GM12865 (cell line): ENCODE measurements around the gene MYORG.

Experiments
- DNase-seq: peaks from one replicate; pipeline ENCODE4 v3.0.0; 2010; ENCODE audit warnings: low read depth
- H3K4me3 ChIP-seq: 2 replicates; pipeline ENCODE4 v1.5.1; 2011; ENCODE audit warnings: mild to moderate bottlenecking, low read depth, low read length, control low read depth
- TF ChIP-seq, protein P1 (sequence below): IDR thresholded peaks from 2 replicates; pipeline ENCODE4 v1.5.1; 2011; ENCODE audit warnings: low read length, control low read depth, low read depth, inconsistent platforms; ENCODE audit not compliant: insufficient read depth; ENCODE audit errors: missing control alignments

Gene MYORG

DNA sequence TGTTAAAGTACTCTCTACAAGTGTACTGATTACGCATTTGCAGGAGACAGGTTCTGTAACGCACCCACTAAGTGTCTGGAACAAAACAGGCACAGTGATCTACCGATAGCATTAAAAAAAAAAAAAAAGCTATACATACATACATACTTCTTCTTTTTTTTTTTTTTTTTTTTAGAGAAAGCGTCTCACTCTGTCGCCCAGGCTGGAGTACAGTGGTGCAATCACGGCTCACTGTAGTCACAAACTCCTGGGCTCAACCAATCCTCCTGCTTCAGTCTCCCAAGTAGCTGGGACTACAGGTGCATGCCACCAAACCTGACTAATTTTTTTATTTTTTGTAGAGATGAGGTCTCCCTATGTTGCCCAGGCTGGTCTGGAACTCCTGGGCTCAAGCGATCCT, 55.2 kb downstream of the MYORG start:
- H3K4me3 ChIP-seq: no peak overlapping the region
- no peak for DNase-seq
- TF ChIP-seq, protein P1, sequence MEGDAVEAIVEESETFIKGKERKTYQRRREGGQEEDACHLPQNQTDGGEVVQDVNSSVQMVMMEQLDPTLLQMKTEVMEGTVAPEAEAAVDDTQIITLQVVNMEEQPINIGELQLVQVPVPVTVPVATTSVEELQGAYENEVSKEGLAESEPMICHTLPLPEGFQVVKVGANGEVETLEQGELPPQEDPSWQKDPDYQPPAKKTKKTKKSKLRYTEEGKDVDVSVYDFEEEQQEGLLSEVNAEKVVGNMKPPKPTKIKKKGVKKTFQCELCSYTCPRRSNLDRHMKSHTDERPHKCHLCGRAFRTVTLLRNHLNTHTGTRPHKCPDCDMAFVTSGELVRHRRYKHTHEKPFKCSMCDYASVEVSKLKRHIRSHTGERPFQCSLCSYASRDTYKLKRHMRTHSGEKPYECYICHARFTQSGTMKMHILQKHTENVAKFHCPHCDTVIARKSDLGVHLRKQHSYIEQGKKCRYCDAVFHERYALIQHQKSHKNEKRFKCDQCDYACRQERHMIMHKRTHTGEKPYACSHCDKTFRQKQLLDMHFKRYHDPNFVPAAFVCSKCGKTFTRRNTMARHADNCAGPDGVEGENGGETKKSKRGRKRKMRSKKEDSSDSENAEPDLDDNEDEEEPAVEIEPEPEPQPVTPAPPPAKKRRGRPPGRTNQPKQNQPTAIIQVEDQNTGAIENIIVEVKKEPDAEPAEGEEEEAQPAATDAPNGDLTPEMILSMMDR: no peak

DNA sequence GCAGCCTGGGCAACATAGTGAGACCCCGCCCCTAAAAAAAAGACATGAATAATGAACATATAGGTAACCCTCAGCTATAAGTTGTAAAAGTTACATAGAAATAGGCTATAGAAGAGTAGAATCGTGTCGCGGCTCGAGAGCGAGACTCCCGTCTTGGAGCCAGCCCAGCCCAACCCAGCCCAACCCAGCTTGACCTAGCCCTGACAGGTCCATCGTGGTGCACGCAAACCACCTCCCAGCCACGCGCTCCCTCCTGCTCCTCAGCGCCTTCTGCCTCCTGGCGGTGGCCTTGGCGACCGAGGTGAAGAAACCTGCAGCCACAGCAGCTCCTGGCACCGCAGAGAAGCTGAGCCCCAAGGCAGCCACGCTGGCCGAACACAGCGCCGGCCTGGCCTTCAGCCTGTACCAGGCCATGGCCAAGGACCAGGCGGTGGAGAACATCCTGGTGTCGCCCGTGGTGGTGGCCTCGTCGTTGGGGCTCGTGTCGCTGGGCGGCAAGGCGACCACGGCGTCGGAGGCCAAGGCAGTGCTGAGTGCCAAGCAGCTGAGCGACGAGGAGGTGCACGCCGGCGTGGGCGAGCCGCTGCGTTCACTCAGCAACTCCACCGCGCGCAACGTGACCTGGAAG, 58.4 kb downstream of the MYORG start:
- DNase-seq: no peak
- no peak overlapping the region for H3K4me3 ChIP-seq
- TF ChIP-seq, protein P1: no peak

DNA sequence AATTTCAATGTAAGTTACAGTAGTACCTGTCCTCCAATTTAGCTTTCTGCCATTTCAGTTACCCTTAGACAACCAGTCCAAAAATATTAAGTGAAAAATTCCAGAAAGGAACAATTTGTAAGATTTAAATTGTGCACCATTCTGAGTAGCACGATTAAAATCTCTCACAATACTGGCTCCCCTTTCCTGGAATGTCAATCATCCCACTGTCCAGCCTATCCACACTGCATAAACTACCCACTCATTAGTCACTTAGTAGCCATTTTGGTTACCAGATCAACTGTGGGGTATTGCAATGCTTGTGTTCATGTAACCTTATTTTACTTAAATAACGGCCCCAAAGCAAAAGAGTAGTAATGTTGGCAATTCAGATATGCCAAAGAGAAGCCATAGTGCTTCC, 59.3 kb downstream of the MYORG start:
- TF ChIP-seq, protein P1: no peak
- no peak for DNase-seq
- H3K4me3 ChIP-seq: no peak overlapping the region
